Measurements from ENCODE around the gene RAB22A. TPM values are rescaled to one million over a fixed set of nuclear protein-coding genes. Genes with fewer than 3 reads are reported as not detected.

The RAB22A gene
- total and polyA plus RNA-seq, 9 of the 15 experiments (the other 6 are each of a cell fraction or from before 2014, with no cell fraction given), result 1.1 to 8.0 (median 6.7) TPM

- TF ChIP-seq RREB1 (CRISPR knock-in tag; IDR thresholded peaks at IDR 0.05), result no peak
- TF ChIP-seq MCM5 (IDR thresholded peaks at IDR 0.05; ENCODE audit: low read depth), result no peak
- TF ChIP-seq MAFF (IDR thresholded peaks at IDR 0.05; ENCODE audit: low read length), result peak; percentile 71
- peak; percentile 66; the same call in 1 of the 2 replicates for TF ChIP-seq NFE2 (IDR thresholded peaks at IDR 0.05; ENCODE audit: low read depth)
- TF ChIP-seq NBN (IDR thresholded peaks at IDR 0.05; ENCODE audit: low read depth), result no peak
- no peak for TF ChIP-seq ELK3 (CRISPR knock-in tag; IDR thresholded peaks at IDR 0.05)
- TF ChIP-seq MAFK (IDR thresholded peaks at IDR 0.05; ENCODE audit: low read length), result peak; percentile 81
- TF ChIP-seq KLF6 (CRISPR knock-in tag; IDR thresholded peaks at IDR 0.05; ENCODE audit: borderline replicate concordance), result no peak
- no peak for TF ChIP-seq BRD4 (IDR thresholded peaks at IDR 0.05)
- TF ChIP-seq THAP7 (CRISPR knock-in tag; IDR thresholded peaks at IDR 0.05), result no peak
- no peak for TF ChIP-seq RBM17 (IDR thresholded peaks at IDR 0.05; ENCODE audit: borderline replicate concordance, low read depth, low read length)
- TF ChIP-seq ZNF143 (CRISPR knock-in tag; IDR thresholded peaks at IDR 0.05), result no peak
- no peak for TF ChIP-seq ZNF253 (CRISPR knock-in tag; conservative IDR thresholded peaks at IDR 0.05)
- TF ChIP-seq ZNF592 (IDR thresholded peaks at IDR 0.05), result peak; percentile 63; the same call in 1 of the 2 replicates
- TF ChIP-seq SAFB2 (IDR thresholded peaks at IDR 0.05; ENCODE audit: borderline replicate concordance, low read depth, low read length, severe bottlenecking), result no peak
- TF ChIP-seq MTF1 (CRISPR knock-in tag; IDR thresholded peaks at IDR 0.05; ENCODE audit: borderline replicate concordance), result no peak
- peak; percentile 34; the same call in 1 of the 2 replicates for TF ChIP-seq NR2C1 (IDR thresholded peaks at IDR 0.05)
- TF ChIP-seq NR2C1 (tag; IDR thresholded peaks at IDR 0.05), result peak; percentile 49
Measured at GRCh38 chr20:58340853-58341252, 31.3 kb downstream of the RAB22A start (continued).
